Hypothalamus (tissue), 51 donors: Measurements from ENCODE around the gene ADD1.
A peak's percentile ranks its signal among the peaks of the same experiment; 100 is the strongest.
"Not testable (repeated sequence)": the region's sequence is repeated elsewhere in the genome, so short reads cannot be mapped to it uniquely, and the experiment has no call there.

Experiments
- DNase-seq, 51 donors: peaks; one replicate each; lab custom pipeline; 2025; lab: John Stamatoyannopoulos, UW

ADD1 gene

DNA sequence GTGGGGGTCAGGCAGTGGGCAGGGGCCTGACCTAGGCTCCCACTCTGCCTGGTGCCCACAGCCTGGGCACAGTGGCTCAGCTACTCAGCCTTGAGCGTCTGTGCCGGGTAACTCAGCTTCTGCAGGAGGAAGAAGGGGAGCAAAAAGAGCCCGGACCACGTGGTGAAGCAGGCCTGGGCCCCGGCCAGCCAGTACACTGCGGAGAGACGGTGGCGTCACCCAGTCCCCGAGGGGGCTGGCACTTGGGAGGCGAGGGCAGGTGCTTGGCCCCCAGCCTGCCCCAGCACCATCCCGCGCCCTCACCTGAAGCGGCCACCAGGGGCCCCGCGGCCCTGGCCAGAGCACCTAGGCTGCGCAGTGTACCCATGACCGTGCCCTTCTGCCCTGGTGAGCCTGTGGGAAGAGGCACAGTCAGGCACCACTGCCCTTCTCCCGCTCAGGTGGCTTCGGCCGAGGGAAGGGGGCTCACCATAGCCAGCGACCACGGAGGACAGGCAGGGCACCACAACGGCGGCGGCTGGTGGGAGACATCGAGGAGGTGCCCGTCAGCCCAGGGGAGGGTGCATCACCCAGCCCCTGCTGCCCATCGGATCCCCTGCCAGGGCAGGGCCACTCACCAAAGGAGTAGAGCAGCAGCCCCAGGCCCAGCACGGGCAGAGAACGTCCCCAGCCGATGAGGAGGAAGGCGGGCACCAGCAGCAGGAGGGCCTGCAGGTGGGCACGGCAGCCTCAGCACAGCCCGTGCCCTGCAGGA is 87.3 kb downstream of the ADD1 start:
- peak in 32 of 51 donors; percentile 13 to 68 (median 42) for DNase-seq

DNA sequence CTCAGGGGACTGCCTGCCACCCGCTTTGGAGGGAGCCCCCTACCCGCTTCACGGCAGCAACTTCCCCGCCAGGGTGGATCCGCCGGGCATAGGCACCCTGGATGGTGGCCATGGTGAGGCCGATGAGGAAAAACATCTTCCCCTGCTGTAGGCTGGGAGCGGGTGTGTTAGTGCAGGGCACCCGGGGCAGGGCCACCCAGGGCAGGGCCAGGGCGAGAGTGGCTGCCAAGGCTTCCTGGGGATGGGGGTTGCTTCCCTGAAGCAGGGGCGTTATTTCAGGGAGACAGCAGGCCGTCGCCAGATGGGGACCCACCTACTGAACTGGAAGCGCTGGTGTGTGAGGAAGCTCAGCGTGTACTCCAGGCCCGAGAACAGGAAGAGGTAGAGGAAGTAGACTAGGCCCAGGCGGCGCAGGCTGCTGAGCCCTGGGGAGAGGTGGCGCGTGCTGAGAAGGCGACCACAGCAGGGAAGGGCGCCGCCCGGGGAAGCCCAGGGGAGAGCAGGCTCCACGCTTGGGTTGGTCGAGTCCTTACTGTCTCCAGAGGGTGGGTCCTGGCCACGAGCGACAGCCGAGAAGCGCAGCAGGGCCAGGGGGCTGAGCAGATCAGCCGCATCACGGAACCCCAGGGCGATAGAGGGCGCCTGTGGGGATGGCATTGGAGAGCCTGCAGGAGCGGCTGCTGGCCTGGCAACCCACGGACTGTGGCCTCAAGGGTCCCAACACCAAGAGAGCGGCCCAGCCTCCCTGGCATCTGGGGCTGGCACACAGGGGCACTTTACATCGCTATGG is 88.1 kb downstream of the ADD1 start:
- peak in 5 of 51 donors; percentile 15 to 43 (median 39) for DNase-seq

DNA sequence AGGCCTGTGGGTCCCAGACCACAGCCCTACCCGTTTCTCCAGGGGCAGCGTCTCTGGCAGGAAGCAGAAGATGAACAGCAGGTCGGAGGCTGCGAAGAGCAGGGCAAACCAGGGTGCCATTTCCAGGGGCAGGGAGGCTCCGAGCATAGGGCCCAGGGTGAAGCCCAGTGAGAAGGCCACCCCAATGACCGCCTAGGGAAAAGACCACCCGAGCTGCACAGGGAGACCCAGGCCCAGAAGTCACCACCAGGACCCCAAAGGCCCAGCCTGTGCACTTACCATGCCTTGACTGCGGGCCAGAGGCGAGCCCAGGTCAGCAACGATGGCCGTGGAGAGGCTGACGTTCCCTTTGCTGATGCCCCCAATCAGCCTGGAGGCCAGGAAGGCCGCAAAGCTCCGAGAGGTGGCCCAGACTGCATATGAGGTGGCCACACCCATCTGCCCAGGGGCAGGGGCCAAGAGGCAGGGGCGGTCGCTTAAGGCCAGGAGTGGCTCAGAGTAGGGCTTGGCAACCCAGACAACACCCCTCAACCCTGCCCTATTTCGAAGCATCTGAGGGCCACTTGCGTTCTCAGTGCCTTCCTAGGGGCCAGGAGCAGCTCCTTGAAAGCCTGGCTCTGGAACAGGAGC is 88.8 kb downstream of the ADD1 start:
- DNase-seq = no peak

DNA sequence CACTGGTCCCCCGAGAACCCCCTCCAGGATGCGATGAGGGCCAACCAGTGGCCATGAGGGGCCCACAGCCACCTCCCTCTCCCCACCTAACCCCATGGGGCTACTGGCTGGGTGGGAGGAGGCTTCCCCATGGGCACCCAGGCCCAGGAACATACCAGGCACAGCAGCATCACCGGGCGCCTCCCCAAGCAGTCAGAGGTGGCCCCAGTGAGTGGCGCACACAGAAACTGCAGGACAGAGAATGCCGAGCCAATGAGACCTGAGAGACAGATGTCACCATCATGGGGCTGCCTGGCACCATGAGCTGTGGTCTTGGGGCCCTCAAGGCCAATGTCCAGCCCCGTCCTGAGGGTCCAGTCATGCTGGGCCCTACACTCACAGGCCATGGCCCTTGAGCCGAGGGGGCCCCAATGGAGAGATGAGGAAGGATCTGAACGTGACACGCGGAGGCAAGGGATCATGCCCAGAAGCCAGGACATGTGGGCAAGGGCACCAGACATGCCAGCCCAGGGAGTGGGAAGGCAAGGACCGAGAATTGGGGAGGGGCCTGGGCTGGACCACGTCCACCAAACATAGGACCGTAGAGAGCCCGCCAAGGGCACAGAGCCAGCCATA is 89.4 kb downstream of the ADD1 start:
- DNase-seq = no peak

DNA sequence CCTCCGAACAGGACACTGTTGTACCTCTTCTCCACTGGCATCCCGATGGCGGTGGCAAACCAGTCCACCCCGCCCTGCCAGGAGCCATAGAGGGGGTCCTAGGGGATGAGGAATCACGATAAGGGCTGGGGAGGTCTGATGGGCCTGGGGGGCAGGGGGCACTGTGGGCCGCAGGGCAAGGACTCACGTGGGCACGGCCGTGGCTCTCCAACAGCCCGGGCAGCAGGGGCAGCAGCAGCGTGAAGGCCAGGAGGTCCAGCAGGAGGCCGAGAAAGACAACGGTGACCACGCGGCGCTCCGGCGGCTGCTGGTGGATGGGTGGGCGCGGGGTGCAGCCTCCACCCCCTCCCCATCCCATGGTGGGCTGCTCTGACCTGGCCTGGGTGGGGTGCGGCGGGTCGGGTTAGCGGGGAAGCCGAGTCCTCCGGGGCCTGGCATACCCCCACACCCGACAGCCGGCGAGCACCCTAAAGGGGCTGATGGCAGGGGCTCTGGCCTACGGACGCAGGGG is 90.0 kb downstream of the ADD1 start:
- no peak for DNase-seq

DNA sequence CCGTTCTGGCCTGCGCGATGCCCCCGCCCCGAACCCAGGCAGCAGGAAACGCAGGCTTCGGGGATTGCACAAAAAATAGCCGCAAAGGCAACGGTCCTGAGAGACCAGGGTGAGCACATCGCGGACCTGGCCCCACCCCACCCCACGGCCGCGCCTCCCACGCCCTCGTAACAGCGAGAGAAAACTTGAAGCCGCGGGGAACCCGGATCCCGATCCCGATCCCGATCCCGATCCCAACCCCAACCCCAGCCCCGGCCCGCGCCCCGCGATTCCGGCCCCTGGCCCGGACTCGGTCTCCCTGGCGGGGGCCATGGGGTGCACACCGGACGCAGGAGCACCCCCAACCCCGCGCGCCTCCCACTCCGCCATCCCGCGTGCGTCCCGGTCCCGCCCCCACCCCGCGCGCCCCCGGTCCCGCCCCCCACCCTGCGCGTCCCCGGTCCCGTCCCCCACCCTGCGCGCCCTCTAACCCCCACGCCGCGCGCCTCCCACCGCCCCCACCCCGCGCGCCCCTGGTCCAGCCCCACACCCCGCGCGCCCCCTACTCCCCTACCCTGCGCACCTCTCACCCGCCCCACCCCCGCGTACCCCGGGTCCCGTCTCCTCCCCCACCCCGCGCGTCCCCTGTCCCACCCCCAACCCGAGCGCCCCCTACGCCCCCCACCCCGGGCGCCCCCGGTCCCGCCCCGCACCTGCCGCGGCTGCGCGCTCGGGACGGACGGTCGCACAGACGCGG is 90.6 kb downstream of the ADD1 start:
- peak in 3 of 51 donors; percentile 32 to 58 (median 48) for DNase-seq

DNA sequence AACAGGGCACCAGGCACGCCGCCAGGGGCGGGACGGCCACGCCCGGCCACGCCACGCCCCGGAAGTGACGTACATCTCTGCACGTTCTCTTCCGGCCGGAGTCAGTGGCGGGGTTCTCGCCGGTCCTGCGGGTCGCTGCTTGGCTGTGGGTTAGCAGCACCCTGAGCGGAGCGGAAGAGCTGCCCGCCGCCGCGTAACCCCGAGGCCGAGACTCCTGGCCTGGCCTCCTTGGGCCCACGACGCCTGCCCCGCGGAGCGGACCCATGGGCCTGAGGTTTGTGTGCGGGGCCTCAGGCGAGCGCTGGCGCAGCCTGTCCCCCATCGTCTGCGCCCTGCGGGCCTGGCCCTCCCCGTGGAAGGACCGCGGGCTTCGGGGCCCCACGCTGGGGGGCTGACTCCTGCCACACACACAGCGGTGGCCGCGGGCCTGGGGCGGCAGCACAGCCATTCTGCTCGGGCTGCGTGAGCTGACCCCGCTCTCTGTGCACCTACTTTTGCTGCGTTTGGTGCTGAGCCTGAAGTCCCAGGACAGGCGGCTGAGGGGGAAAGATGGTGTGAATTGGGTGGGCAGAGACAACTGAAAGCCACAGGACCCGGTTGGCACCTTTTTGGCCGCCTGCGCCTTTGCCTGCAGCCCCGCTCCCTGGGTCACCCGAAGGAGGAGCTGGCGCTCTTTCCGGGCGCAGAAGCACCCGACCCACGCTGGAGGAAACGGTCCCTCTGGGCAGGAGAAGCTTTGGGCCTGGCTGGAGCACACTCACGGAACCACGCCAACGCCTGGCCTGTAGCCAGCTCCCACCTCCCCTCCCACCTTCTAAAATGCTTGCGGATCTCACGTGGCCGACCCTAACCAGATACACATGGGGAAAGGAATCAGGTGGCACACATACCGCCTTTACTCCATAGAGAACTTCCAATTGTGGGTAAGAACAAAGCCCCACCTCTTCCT is 91.4 kb downstream of the ADD1 start:
- DNase-seq = peak in 50 of 51 donors; percentile 35 to 93 (median 78)

DNA sequence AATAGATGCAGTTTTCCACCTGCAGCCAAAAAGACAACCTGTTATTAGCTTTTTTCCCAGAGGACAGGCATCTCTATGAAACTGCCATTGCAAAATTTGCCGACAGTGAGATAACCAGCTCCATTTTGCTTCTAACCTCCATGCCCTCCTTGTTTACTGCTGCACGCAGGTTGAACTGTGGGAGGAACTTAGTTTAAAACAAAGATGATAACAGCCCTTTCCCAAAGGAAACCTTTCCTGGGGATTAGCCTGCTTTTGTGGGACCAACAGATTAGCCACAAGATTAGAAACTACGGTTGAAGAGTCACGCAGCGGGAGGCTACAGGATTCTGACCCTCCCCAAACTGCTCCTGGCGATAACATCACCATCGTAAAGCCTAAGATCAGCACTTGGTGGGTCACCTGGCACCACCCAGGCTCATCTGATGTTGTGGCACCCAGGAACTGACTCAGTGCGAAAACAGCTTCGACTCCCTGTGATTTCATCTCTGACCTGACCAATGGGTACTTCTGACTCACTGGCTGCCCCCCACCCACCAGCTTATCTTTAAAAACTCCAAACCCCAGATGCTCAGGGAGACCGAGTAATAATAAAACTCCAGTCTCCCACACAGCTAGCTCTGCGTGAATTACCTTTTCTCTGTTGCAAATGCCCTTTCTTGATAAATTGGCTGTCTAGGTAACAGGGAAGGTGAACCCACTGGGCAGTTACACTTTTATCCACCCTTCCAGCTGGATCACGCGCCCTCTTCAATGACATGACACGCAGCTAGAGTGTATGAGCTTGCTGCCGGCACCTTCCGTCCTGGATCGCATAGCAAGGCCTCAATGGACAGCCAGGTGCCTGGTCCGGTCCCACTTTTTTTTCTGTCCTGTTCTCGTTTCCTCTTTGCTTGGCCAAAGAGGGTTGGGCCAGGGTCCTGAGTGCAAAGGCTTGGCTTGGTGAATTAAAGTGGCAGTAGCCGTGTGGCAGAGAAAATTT is 92.4 kb downstream of the ADD1 start:
- peak in 1 of 51 donors; percentile 27 for DNase-seq

DNA sequence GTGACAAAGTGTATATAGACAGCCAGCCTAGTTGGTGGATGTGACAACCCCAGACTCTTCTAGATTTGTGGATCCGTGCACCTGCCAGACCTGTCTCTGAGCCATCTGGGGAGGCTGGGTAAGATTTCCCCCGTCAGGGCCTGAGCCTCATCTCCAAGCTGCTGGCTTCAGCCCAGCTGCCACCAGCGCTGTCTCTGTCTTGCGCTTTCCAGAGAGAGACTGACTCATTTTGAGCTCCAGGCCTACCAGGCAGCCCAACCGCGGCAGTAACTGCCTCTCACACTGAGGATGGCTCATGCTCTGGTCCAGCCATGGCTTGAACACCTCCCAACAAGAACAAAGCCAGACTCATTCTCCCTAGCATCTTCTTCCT is 93.1 kb downstream of the ADD1 start:
- DNase-seq = peak in 1 of 51 donors; percentile 68

DNA sequence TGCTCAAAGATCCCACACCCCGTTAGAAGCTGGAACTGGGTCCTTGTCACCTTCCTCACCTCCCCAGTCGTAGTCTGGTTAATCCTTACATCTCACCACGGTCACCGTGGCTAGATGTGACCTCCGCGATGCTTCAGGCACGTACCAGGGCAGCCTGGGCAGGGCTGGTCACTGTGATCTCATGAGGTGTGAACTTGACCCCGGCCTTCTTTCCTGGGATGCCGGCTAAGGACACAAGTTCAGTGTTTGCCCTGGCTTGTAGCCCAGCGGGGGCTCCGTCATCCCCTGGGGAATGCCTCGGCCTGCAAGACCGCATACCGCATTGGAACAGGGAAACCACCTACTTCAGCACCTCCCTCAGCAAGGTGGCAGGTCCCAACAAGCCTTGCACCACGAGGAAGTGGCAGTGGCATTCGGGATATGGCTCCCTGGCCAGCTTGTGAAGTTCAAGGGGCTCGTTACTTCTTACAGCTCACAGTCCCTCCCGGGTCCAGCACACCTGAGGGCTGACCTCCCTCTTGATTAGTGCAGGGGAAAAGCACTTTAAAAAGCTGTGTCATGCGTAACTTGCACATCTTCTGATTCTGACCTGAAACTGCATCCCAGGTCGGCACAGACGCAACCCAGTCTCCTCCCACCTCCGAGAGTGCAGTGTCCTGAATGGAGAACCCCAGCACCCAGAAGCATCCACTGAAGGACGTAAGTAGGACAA is 93.7 kb downstream of the ADD1 start:
- no peak for DNase-seq

DNA sequence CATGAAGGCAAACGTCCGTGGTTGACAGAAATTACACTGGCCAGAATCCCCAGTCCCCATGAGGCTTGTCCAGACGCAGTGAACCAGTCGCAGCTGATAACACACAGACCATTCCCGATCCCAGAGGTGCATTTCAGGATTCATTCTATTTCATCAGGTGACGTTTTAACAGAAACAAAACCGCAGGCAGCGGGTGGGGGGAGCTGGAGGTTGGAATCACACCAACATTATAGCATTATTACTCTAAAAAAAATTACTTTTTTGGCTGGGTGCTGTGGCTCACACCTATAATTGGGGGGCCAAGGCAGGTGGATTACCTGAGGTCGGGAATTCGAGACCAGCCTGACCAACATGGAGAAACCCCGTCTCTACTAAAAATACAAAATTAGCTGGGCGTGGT is 94.3 kb downstream of the ADD1 start:
- no peak for DNase-seq

DNA sequence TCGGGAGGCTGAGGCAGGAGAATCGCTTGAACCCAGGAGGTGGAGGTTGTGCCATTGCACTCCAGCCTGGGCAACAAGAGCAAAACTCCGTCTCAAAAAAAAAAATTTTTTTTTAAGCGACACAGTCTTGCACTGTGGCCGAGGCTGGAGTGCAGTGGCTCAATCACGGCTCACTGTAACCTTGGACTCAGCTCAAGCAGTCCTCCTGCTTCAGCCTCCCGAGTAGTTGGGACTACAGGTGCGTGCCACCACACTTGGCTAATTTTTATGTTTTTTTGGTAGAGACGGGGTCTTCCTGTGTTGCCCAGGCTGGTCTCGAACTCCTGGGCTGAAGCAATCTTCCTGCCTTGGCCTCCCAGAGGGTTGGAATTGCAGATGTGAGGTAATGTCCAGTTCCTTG is 94.8 kb downstream of the ADD1 start:
- DNase-seq = not testable (repeated sequence)

DNA sequence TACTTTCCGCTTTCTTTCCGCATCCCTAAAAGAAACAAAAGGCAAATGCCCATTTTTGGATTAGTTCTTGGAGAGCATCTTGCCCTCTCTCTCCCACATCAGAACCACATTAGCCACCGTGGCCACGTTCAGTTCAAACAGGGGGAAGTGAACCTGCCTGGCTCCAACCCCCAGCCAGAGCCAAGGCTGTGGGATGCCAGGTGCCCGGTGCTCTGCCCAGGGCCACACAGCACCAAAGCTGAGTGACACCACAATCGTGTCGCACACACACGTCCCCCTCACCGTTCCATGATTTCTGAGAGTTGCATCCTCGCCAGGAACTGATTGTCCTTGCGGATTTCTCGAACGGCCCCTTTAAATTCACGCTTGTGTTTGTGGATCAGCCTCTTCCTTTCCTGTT is 95.3 kb downstream of the ADD1 start:
- no peak for DNase-seq

DNA sequence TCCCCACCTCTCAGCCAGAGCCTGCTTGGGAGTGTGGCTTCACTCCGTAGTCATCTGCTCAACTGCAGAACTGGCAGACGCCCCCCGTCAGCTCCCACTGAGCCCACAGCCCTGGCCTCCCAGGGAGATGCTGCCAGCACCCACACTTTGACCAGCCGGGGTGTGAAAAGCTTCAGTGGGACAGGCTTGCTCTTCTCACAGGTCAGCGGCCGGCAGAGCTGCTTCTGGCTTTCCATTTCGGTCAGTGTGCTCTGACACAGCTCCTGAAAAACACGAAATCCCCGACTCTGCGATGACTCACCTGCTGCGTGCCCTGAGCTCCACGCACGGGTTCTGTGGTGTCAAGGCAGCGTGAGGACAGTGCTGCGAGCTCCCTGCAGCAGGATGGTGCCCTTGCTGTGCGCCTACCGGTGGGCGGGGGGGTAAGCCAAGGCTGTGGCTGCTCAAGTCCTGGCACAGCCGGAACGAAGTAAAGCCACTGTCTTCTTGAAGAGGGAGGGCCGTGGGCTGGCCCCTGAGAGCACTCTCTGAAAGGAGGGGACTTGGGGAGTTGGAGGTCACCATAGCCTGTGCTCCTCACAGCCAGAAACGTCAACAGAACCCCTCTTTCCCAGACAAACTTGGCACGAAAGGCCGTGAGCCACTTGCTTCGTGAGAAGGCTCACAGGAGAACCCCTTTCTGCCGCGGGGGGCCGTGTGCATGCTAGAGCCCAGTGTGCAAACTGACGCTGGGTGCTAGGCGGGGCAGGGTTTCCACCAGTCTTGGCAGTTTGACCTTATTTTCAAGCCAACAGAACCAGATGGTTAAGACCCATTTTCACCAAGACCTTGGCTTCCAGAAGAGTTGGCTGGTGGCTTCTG is 96.0 kb downstream of the ADD1 start:
- DNase-seq = peak in 1 of 51 donors; percentile 57

DNA sequence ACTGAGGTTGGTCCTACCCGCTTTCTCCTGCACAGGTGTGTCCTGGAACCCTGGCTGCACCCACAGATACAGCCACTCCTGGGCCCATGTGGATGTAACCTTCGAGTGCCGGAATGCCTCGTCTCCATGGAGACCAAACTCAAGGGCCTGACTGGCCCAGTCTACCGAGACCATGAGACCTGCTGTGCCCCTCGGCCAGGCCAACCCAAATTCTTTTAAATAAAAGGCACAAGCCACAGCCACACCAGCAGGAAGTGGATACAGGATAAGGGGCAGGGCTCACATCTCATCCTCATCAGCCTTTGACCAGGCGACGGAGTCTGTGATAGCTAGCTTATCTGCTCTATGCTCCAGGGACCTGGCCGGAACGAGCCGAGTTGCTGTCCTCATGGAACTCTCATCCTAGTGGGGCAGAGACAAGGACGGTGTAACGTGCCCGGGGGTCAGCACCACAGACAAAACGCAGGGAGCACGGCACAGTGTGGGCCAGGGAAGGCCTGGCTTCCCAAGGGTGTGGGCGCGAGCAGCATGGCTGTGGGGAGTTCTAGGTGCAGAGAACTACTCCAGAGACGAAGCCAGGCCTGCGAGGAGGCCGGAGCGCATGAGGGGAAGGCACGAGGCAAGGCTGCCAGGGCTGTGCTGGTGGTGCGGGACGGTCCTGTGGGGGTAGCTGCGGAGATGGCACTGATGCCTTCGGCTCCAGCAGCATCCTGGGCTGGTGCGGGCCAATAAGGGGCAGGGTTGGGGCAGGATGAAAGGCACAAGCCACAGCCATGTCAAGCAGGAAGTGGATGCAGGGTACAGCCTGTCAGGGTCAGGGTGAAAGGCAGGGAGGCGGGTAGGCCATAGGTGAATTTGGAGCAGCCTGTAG is 96.9 kb downstream of the ADD1 start:
- DNase-seq = no peak
